Hematopoietic multipotent progenitor cell treated with erythropoietin and hydrocortisone succinate and interleukin-3 and kit ligand, for 15 days (in vitro differentiated cells): ENCODE data around the gene CMTM4.
"Not testable (repeated sequence)": the region's sequence is repeated elsewhere in the genome, so short reads cannot be mapped to it uniquely, and the experiment has no call there.

Experiments
- DNase-seq: peaks from one replicate; pipeline ENCODE4 v3.0.0-alpha.2; 2015; ENCODE audit warnings: low spot score

The CMTM4 gene

GRCh38 chr16:66673691-66674090, 22.9 kb downstream of the CMTM4 start:
- DNase-seq = no peak

- no peak for DNase-seq
Observed at GRCh38 chr16:66670691-66671388, 25.7 kb downstream of the CMTM4 start.

GRCh38 chr16:66668777-66669444, 27.6 kb downstream of the CMTM4 start:
- no peak for DNase-seq

GRCh38 chr16:66667944-66668343, 28.6 kb downstream of the CMTM4 start:
- DNase-seq = no peak

- DNase-seq = no peak
Observed at GRCh38 chr16:66662445-66663194, 33.9 kb downstream of the CMTM4 start.

- not testable (repeated sequence) for DNase-seq
Observed at GRCh38 chr16:66661671-66662346, 34.7 kb downstream of the CMTM4 start.

- no peak for DNase-seq
Observed at GRCh38 chr16:66661210-66661560, 35.4 kb downstream of the CMTM4 start.

- DNase-seq = no peak
Observed at GRCh38 chr16:66660422-66661209, 35.9 kb downstream of the CMTM4 start.

- DNase-seq = no peak
Observed at GRCh38 chr16:66658860-66659190, 37.7 kb downstream of the CMTM4 start.

GRCh38 chr16:66658143-66658859, 38.2 kb downstream of the CMTM4 start:
- DNase-seq = no peak

- no peak for DNase-seq
Observed at GRCh38 chr16:66656547-66656946, 40.0 kb downstream of the CMTM4 start.

GRCh38 chr16:66653581-66654350, 42.8 kb downstream of the CMTM4 start:
- no peak for DNase-seq

- no peak for DNase-seq
Observed at GRCh38 chr16:66652661-66653360, 43.7 kb downstream of the CMTM4 start.

- DNase-seq = no peak
Observed at GRCh38 chr16:66651965-66652364, 44.6 kb downstream of the CMTM4 start.

GRCh38 chr16:66651474-66651765, 45.1 kb downstream of the CMTM4 start:
- DNase-seq = no peak

GRCh38 chr16:66650707-66651473, 45.7 kb downstream of the CMTM4 start:
- DNase-seq = peak; percentile 57

GRCh38 chr16:66649636-66650205, 46.8 kb downstream of the CMTM4 start:
- DNase-seq = no peak

GRCh38 chr16:66649167-66649566, 47.4 kb downstream of the CMTM4 start:
- no peak for DNase-seq

GRCh38 chr16:66647866-66648265, 48.7 kb downstream of the CMTM4 start:
- no peak for DNase-seq
